HG03108 (cell line): ENCODE results near the gene ELOVL4.

Source experiments
- ATAC-seq: cut with Tn5 transposase; IDR thresholded peaks from one replicate; pipeline ENCODE4 v1.9.1; 2021; ENCODE audit warnings: moderate library complexity; ENCODE audit not compliant: unreplicated experiment

The ELOVL4 gene

DNA sequence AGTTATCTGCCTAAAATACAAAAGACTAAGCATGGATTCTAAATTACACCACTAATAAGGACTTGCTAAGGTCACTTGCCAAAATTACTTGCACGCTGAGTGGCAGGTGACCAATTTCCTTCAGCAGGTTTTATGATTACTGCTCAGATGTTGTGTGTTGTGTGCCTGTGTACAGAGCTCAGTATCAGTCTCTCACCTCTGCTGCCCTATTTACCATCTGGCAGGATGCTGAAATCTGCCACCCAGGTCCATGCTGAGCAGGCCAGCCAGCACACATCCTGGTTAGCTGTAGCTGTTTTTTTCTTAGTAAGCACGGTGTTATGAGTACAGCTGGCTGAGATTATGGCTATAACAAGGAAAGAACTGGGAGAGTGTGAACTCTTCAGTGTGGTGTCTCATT is 34.0 kb downstream of the ELOVL4 start:
- ATAC-seq, result no peak

DNA sequence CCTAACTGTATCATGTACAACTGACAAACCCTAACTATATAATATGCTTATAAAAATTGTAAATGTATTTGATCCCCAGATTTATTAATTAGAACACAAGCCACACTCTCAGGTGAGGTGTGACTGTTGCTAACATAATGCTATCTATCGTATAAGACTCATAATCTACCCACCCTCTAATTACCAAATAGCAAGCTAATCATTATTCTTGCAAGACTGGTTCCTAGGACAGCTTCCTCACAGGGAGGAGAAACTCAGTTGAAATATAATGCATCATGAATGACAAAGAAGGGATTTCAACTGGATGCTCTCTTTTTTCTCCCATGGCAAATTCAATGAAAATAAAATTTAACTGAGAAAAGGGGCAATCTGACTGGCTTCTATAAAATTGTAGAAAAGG is 35.4 kb downstream of the ELOVL4 start:
- ATAC-seq, result no peak

DNA sequence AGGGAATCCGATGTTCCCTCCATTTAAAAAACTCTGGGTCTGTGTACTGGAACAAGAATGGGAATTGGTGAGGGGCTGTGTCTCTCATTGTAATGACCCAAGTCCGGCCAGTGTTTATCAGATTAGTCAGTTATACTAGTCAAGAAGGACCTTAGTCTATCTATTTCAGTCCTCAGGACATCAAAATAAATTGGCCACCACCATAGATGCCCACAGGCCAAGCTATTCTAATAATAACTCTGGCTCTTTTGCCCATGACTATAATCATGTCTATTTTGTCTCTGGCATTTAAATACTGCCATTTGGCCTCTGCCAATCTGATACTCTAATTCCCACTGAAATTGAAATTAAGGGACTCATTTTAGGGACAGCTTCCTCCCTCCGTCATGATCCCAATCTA is 37.8 kb downstream of the ELOVL4 start:
- ATAC-seq, result no peak

DNA sequence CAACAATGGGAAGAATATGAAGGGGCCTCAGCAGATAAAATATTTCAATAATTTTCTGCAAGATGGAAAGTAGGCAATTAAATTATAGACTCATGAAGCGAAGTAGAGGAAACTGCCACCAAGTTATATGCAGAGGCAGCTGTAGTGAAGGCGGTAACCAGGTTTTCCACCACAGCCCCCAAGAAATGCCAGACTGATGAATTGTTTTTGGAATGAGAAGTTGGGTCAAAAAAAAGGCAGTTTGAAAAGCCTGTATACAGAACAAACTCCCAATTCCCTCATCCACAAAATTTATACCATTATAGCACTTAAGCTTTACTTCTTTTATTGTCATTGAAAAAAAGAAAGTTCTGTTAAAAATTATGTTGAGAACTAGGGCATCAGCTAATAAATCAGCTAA is 45.3 kb downstream of the ELOVL4 start:
- no peak for ATAC-seq

DNA sequence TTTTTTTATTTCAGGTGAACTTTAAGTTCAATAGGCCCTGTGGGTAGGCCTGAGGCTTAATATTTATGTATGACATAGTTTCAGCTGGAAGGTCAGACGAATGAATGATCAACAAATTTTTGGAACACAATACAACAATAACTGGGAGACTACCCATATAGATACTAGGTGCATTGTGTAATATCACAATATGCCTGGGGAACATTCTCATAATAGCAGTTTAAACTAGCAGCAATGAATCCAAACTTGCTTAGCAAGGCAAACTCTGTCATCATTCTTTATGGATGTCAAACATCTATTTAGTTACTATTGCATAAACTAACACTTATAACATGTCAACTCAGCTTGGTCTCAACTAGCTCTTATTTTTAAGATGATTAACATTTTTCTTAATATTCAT is 49.3 kb downstream of the ELOVL4 start:
- no peak for ATAC-seq

DNA sequence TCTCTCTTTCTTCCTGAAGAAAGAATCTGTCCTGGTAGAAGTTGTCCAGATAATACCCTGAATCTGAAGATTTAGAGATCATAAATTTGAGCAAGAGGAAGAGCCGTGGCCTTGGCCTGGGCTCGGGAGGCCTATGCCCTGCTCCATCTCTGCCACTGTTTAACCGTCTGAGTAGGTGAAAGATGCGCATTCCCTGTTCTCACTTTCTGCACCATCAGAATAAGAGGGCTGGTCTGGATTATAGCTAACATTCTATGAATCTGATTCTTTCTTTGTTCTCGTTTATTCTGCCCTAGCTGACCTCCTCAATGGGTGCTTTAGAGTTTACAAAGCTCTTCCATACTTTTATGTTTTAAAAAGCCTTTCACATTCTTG is 51.3 kb downstream of the ELOVL4 start:
- no peak for ATAC-seq

DNA sequence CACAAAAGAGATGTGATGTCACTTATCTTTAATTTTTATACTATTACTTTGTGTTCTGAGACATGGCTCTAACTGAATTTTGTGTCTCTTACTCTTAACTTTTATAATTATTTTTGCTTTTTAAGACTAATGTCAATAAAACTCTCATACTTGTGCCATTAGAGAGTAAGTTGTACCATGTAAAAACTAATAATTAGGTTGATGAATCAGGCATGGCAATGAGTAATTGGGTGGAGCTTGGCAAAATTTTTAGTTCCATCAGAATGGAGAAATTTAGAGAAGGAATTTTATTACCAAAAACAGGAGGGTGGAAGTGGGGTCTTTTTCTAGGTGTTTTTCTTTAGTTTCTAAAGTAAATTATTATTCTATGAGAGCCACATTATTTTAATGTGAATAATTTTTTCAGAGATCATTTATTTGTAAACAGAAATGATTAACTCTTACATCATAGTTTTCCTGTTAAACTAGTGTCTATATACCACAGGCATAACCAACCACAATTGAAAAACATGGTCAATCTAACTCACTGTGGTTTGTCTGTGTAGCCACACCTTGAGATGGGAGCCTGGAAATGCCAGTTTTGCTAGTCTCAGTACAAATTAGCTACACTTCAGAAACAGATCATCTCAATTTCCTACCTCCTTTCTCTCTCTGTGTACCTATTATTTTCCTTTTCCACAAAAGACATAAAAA is 51.8 kb downstream of the ELOVL4 start:
- ATAC-seq, result no peak

DNA sequence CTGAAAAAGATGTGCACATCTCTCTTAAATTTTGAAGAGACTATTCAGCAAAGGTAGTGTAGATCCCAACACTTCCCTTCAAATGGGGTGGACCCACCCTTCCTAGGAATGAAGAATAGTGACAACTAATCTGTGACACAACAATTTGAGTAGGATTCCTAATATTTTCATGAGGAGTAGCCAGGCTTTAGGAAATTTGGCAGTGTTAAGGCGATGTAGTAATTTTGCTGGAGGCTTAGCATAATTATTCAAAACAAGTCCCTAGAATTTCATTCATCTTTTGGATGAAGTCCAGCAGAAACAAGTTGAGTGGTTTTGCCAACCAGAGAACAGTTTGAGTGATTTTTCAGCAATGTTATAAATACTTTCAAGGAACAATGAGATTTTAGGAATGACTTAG is 52.4 kb downstream of the ELOVL4 start:
- no peak for ATAC-seq

DNA sequence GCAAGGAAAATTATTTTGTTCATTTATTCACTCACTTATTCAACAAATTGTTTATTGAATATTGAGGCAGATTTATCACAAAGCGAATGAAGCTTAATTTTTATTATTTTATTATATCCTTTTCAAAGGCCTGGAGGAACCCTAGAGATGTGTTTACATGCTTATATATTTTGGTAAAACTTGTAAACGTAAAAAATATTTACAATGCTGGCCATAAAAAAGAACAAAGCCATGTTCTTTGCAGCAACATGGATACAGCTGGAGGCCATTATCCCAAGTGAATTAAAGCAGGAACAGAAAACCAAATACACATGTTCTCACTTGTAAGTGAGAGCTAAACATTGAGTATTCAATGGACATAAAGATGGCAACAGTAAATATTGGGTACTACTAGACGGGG is 58.8 kb downstream of the ELOVL4 start:
- ATAC-seq, result no peak

DNA sequence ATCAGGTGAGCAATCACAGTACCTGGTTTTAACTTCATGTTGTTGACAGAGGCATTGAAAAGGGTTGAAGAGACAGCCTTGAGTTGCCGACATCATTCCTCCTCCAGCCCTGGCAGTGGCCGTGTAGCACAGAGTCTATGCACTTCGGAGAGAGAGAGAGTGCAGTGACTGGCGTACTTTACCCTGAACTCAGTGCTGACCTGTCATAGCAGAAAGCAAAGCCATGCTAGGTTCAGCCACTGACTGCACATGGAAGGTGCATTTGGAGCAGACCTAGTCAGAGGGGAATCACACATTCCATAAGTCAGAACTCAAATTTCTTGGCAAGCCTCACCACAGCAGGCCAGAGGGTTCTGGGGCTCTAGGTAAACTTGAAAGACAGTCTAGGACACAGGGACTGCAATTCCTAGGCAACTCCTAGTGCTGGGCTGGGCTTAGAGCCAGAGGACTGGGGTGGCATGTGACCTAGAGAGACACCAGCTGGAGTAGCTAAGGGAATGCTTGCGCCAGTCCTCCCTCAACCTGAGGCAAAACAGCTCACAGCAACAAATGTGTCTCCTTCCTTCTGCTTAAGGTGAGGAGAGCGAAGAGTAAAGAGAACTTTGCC is 69.1 kb downstream of the ELOVL4 start:
- no peak for ATAC-seq

DNA sequence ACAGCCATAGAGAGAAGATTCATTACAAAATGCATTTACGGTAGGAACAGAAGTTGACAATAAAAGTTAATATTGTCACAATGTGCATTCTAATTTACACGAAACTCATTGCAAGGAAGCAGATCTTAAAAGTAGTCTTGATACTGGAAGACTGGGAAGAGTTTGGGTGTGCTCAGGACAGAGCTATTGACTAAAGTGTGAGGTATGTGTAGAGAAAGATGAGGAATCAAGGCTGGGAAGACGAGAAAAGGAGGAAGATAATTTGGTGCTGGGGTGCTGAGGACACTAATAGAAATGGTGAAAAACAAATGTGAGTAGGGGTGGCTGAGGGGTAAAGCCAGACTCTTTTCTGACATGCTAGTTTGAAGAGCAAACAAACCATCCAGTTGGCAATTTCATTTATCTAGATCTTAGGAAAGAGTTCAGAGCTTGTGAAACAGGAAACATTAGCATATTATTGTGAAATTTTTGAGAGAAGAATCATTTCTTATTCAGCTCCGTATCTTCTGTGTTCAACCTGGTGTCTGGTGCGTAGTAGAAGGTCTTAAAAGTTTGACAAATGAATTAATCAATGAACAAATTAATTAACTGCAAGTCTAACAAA is 72.7 kb downstream of the ELOVL4 start:
- ATAC-seq, result no peak

DNA sequence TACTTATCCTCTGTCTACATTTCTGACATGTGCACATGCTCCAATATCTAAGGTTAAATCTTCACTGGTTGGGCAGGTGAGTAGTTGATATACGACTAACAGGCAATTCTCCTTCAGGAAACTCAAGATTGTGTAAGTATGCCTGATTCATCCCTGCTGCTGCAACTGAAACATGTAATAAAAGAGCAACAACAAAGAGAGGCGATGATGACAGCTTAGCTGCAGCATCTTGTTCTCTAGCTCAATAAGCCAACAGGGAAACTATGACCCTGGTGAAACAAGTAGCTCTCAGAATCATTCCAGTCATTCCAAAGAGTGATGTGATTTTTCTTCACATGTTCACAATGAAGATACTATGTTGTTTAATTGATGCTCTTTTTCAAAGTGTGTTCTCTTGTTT is 74.4 kb downstream of the ELOVL4 start:
- ATAC-seq, result no peak

DNA sequence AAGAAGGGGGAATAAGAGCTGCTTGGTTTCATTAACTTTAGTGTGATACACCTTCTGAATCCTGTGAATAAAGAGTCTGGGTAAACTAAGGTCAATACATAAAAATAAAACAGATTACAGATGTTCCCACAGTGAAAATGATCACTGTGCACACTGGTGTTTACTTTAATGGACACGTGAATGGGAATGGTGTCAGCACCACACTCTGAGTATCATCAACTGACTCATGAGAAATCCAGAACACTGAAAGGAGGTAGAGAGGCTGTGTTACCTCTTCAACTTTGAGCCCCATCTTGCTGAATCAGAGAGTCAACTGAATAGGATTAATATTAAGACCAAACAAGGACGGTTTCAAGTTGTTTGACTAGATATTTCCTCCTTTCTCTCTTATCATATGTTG is 75.0 kb downstream of the ELOVL4 start:
- ATAC-seq, result no peak

DNA sequence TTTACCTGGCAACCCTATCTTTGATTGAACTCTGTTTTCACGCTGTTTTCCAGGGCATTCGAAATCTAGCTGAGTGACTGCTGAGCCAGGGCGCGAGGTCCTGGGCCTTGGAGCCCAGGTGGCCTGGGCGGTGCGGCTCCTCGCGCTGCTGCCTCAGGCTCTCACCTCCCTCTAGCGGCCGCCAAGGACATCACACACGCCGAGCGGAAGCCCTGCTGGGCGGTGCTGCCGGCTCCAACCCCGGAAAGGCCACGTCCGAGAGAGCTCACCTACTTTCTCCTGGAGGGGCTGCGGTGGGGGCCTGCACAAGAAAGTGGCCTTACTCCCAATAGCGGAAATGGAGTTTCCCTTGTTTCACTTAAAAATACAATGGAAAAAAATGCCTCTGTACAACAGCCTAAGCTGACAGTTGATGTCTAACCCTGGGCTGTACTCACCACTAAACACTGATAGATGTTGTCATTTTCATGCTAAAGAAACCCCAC is 77.7 kb downstream of the ELOVL4 start:
- ATAC-seq, result peak; percentile 100

DNA sequence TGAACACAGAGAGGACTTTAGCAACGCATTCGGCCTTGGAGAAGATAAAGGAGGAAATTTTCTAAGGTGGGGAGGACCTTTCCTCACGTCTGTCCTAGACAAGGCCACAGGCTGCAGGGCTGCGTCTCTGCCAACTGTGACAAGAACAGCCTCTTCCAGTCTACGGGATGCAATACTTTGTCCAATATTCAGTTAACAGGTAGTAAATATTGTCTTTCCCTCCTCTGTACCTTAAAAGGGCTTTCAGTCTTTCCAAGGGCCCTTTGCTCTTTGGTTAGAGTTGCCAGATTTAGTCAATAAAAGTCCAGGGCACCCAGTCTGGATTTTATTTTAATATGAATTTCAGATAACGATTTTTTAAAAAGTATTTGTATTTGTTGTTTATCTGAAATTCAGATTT is 78.2 kb downstream of the ELOVL4 start:
- ATAC-seq, result no peak

DNA sequence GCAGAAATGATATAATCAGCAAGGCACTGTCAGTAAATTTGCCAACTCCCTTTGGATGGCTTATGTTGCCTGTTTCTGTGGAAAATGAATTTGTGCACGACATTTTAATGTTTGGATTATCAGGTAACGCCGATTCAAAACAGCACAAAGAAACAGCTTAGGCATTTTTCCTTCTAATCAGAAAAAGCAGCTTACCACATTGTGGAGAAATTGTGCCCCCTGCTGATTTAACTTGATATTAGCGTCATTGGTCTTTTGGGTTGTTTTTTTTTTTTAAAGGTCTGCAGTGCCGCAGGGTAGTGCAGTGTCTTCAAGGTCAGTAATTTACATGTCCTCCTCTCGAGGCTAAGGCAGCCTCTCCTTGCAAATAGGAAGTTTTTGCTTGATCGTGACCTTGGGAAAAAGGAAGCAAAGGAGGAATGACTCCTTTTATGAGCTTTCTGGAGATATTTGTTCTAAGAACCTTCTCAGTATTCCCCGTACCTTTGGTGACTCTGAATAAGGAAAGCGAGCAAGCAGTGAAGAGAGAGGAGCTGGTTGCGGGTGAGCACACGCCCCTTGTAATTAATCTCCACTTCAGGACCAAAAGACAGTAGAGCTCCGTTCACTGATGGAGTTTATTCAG is 79.1 kb downstream of the ELOVL4 start:
- no peak for ATAC-seq
